HepG2 (cell line): Measurements from ENCODE around the gene PFN1. TPM values are rescaled to one million over a fixed set of nuclear protein-coding genes. Genes with fewer than 3 reads are reported as not detected.

Experiments
- KLF6 ChIP-seq: IDR thresholded peaks from 2 replicates; pipeline ENCODE4 v1.8.0; 2016; ENCODE audit warnings: missing biosample characterization, missing genetic modification reagents
- NKX3-1 ChIP-seq: sonication (generic); formaldehyde crosslinking; IDR thresholded peaks from 2 replicates; pipeline ENCODE4 v1.5.0; 2020; ENCODE audit warnings: missing genetic modification reagents
- NR0B2 ChIP-seq: sonication (generic); formaldehyde crosslinking; IDR thresholded peaks from 2 replicates; pipeline ENCODE4 v1.4.0; 2020; ENCODE audit warnings: mild to moderate bottlenecking, missing genetic modification reagents
- PAWR ChIP-seq: sonication (generic); formaldehyde crosslinking; IDR thresholded peaks from 2 replicates; pipeline ENCODE4 v1.4.0; 2020; ENCODE audit warnings: missing genetic modification reagents, mild to moderate bottlenecking, borderline replicate concordance
- SNRNP70 ChIP-seq: fragments of 200-400 bp; formaldehyde crosslinking; IDR thresholded peaks from 2 replicates; pipeline ENCODE4 v1.6.1; 2017; ENCODE audit warnings: mild to moderate bottlenecking, low read depth, low read length, moderate library complexity
- TEF ChIP-seq: sonication (generic); formaldehyde crosslinking; IDR thresholded peaks from 2 replicates; pipeline ENCODE4 v1.5.0; 2020; ENCODE audit warnings: missing genetic modification reagents
- ZBTB14 ChIP-seq: sonication (generic); formaldehyde crosslinking; IDR thresholded peaks from 2 replicates; pipeline ENCODE4 v1.4.0; 2020; ENCODE audit warnings: missing genetic modification reagents
- ZMAT3 ChIP-seq: sonication (generic); formaldehyde crosslinking; conservative IDR thresholded peaks from 2 replicates; pipeline ENCODE4 v1.7.0; 2021; ENCODE audit warnings: missing genetic modification reagents
- ZNF251 ChIP-seq: sonication (generic); formaldehyde crosslinking; IDR thresholded peaks from 2 replicates; pipeline ENCODE4 v1.9.0; 2021; ENCODE audit warnings: mild to moderate bottlenecking, missing genetic modification reagents
- ZNF329 ChIP-seq: sonication (generic); formaldehyde crosslinking; IDR thresholded peaks from 2 replicates; pipeline ENCODE4 v1.9.0; 2021; ENCODE audit warnings: low read depth, mild to moderate bottlenecking, missing genetic modification reagents
- ZNF337 ChIP-seq: sonication (generic); formaldehyde crosslinking; IDR thresholded peaks from 2 replicates; pipeline ENCODE4 v1.5.1; 2020; ENCODE audit warnings: missing genetic modification reagents, low read depth, mild to moderate bottlenecking, borderline replicate concordance
- ZNF503 ChIP-seq: sonication (generic); formaldehyde crosslinking; IDR thresholded peaks from 2 replicates; pipeline ENCODE4 v1.4.0; 2020; ENCODE audit warnings: missing genetic modification reagents
- ZNF687 ChIP-seq: sonication (generic); formaldehyde crosslinking; IDR thresholded peaks from 2 replicates; pipeline ENCODE4 v1.5.1; 2020; ENCODE audit warnings: mild to moderate bottlenecking, missing genetic modification reagents, moderate library complexity
- ZNF724P ChIP-seq: sonication (generic); formaldehyde crosslinking; IDR thresholded peaks from 2 replicates; pipeline ENCODE4 v1.8.0; 2022; ENCODE audit warnings: missing genetic modification reagents, borderline replicate concordance
- ZNF891 ChIP-seq: sonication (generic); formaldehyde crosslinking; IDR thresholded peaks from 2 replicates; pipeline ENCODE4 v1.5.0; 2020; ENCODE audit warnings: mild to moderate bottlenecking, missing genetic modification reagents
- polyA plus RNA-seq, 8 experiments: library from polyadenylated mRNA; depleted of rRNA in 3 of 8; stranded (reverse) in 7 of 8; unstranded in 1 of 8; fragments of >200 nt; fragmentation: Illumina TruSeq in 4 of 8; extraction: Trizol in 4 of 8; gene quantifications; 2 replicates each; pipeline versions ENCODE4 v1.2.1 to v1.2.3, GENCODE V29; 2011 to 2016; ENCODE audit warnings: low read depth in 4 of 8, missing spikeins in 1 of 8, mixed read lengths in 1 of 8; ENCODE audit not compliant: insufficient read depth in 1 of 8
- total RNA-seq, 5 experiments: library from RNA; depleted of rRNA; stranded (reverse); fragments of >200 nt; fragmentation: Illumina TruSeq; extraction: Trizol; gene quantifications; 2 replicates each; pipeline ENCODE4 v1.2.3, GENCODE V29; 2016; ENCODE audit warnings: low read depth in 1 of 5
- TF ChIP-seq, protein P1 (sequence below): sonication (generic); formaldehyde crosslinking; IDR thresholded peaks from 2 replicates; pipeline ENCODE4 v1.8.1; 2023; ENCODE audit warnings: mild to moderate bottlenecking, moderate library complexity, missing genetic modification reagents
- TF ChIP-seq, protein P2 (sequence below): sonication (generic); formaldehyde crosslinking; conservative IDR thresholded peaks from 2 replicates; pipeline ENCODE4 v1.8.1; 2023; ENCODE audit warnings: missing genetic modification reagents

Gene PFN1
- total and polyA plus RNA-seq, 2 of the 13 experiments (the other 11 are each of a cell fraction or from before 2014, with no cell fraction given), result 494 to 613 TPM

GRCh38 chr17:4968486-4969046 lies 20.2 kb upstream of the PFN1 start (continued):
- TF ChIP-seq ZNF503 (CRISPR knock-in tag), result no peak
- TF ChIP-seq, protein P1, sequence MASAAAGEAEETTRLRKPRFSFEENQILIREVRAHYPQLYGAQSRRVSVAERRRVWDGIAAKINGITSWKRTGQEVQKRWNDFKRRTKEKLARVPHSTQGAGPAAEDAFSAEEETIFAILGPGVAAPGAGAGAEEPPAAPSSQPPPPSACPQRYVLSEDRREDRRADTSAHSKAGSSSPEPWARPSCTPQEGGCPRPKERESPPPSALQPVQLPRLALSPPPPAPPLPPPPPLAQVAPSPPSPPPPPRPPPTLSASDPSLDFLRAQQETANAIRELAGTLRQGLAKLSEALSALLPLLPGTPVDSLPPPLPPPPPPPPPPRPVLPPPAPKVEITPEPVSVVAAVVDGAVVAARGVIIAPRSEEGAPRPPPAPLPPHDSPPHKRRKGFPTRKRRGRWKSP, result 0 out of 2 replicates have a peak, but pooled peaks have one; percentile 22
- TF ChIP-seq NKX3-1 (CRISPR knock-in tag), result 0 out of 2 replicates have a peak, but pooled peaks have one; percentile 20
- TF ChIP-seq NR0B2 (CRISPR knock-in tag), result 0 out of 2 replicates have a peak, but pooled peaks have one; percentile 25
- peak; percentile 30; the same call in 1 of the 2 replicates for TF ChIP-seq ZNF251
- TF ChIP-seq, protein P2, sequence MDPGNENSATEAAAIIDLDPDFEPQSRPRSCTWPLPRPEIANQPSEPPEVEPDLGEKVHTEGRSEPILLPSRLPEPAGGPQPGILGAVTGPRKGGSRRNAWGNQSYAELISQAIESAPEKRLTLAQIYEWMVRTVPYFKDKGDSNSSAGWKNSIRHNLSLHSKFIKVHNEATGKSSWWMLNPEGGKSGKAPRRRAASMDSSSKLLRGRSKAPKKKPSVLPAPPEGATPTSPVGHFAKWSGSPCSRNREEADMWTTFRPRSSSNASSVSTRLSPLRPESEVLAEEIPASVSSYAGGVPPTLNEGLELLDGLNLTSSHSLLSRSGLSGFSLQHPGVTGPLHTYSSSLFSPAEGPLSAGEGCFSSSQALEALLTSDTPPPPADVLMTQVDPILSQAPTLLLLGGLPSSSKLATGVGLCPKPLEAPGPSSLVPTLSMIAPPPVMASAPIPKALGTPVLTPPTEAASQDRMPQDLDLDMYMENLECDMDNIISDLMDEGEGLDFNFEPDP, result 0 out of 2 replicates have a peak, but pooled peaks have one; percentile 88
- TF ChIP-seq ZNF337 (CRISPR knock-in tag), result no peak
- TF ChIP-seq KLF6 (CRISPR knock-in tag), result no peak
- TF ChIP-seq ZNF687, result no peak; the same call in none of the 2 replicates
- no peak for TF ChIP-seq SNRNP70
- no peak for TF ChIP-seq ZNF329 (CRISPR knock-in tag)
- TF ChIP-seq ZMAT3, result peak; percentile 51; the same call in 1 of the 2 replicates
- TF ChIP-seq ZNF891 (CRISPR knock-in tag), result 0 out of 2 replicates have a peak, but pooled peaks have one; percentile 4
- TF ChIP-seq ZNF724P (CRISPR knock-in tag), result 0 out of 2 replicates have a peak, but pooled peaks have one; percentile 76
- TF ChIP-seq TEF, result no peak
- no peak for TF ChIP-seq PAWR
- TF ChIP-seq ZBTB14 (CRISPR knock-in tag), result peak; percentile 27; the same call in 1 of the 2 replicates
